ENCODE measurements around the gene FBN1. TPM values are rescaled to one million over a fixed set of nuclear protein-coding genes. Genes with fewer than 3 reads are reported as not detected.
A peak's percentile ranks its signal among the peaks of the same experiment; 100 is the strongest.

The FBN1 gene
- total RNA-seq, 1 donor from 2014 or later, result 164 TPM

- no peaks in the 10 kb centered on the region for H3K27me3 ChIP-seq
- H3K4me1 ChIP-seq, result peaks cover 0 to 61% of the 10 kb centered on the region in 2 donors
- peak overlapping the region; percentile 19 to 60 for H3K27ac ChIP-seq
- no peaks in the 10 kb centered on the region for H3K9me3 ChIP-seq
- H3K36me3 ChIP-seq, result peaks cover under 1 to 22% of the 10 kb centered on the region in 2 donors
- intact Hi-C loops (cut with DNase I), result loop anchor here (10.0 kb wide), 1 partner anchor 230 kb away; the partner anchor contains the start of gene FBN1
- no peak overlapping the region for H3K4me3 ChIP-seq
- DNase-seq (ENCODE audit: low spot score in 2 of 2), result no peak
- no peak for TF ChIP-seq CTCF (IDR thresholded peaks at IDR 0.05)
These were observed 230.2 kb downstream of the FBN1 start for GRCh38 chr15:48415036-48415886.

GRCh38 chr15:48414015-48414414 lies 231.5 kb downstream of the FBN1 start:
- no peaks in the 10 kb centered on the region for H3K27me3 ChIP-seq
- intact Hi-C loops (cut with DNase I), result loop anchor here (1.0 to 10.0 kb wide), 3 partner anchors 22 to 231 kb away; partner anchors contain the start of gene FBN1
- H3K4me3 ChIP-seq, result no peak overlapping the region
- peaks cover 0 to 49% of the 10 kb centered on the region in 2 donors for H3K4me1 ChIP-seq
- H3K9me3 ChIP-seq, result no peaks in the 10 kb centered on the region
- DNase-seq (ENCODE audit: low spot score in 2 of 2), result peak in 1 of 2 donors; percentile 88
- no peak for TF ChIP-seq CTCF (IDR thresholded peaks at IDR 0.05)
- peaks cover 5 to 24% of the 10 kb centered on the region in 2 donors for H3K36me3 ChIP-seq
- H3K27ac ChIP-seq, result peak overlapping the region; percentile 70 to 81

- no peak for TF ChIP-seq CTCF (IDR thresholded peaks at IDR 0.05)
- Histone ChIP-seq H3K27ac (peak overlapping the region; percentile 70 to 81), H3K4me3 (no peak overlapping the region), H3K4me1 (peaks cover 0 to 42% of the 10 kb centered on the region in 2 donors), H3K36me3 (peaks cover 5 to 24% of the 10 kb centered on the region in 2 donors), H3K9me3 (no peaks in the 10 kb centered on the region), H3K27me3 (no peaks in the 10 kb centered on the region)
- no peak for DNase-seq (ENCODE audit: low spot score in 2 of 2)
- intact Hi-C loops (cut with DNase I), result loop anchor here (10.0 kb wide), 1 partner anchor 231 kb away; the partner anchor contains the start of gene FBN1
These were observed 232.2 kb downstream of the FBN1 start for GRCh38 chr15:48413304-48413703.

- no peak for TF ChIP-seq CTCF (IDR thresholded peaks at IDR 0.05)
- peaks cover 5 to 21% of the 10 kb centered on the region in 2 donors for H3K36me3 ChIP-seq
- H3K4me3 ChIP-seq, result peak overlapping the region in 1 of 2 donors; percentile 14
- H3K27me3 ChIP-seq, result no peaks in the 10 kb centered on the region
- H3K4me1 ChIP-seq, result peaks cover 0 to 39% of the 10 kb centered on the region in 2 donors
- no peaks in the 10 kb centered on the region for H3K9me3 ChIP-seq
- intact Hi-C loops (cut with DNase I), result loop anchor here (1.0 to 10.0 kb wide), 2 partner anchors 80 to 233 kb away; partner anchors contain the start of gene FBN1
- DNase-seq (ENCODE audit: low spot score in 2 of 2), result no peak
- H3K27ac ChIP-seq, result peak overlapping the region; percentile 70 to 81
These were observed 233.4 kb downstream of the FBN1 start for GRCh38 chr15:48411971-48412591.

GRCh38 chr15:48409623-48410022 lies 235.9 kb downstream of the FBN1 start:
- Histone ChIP-seq H3K36me3 (peaks cover 5 to 14% of the 10 kb centered on the region in 2 donors), H3K4me1 (peaks cover 0 to 34% of the 10 kb centered on the region in 2 donors), H3K27ac (no peak overlapping the region), H3K4me3 (no peak overlapping the region), H3K27me3 (no peaks in the 10 kb centered on the region), H3K9me3 (no peaks in the 10 kb centered on the region)
- no peak for DNase-seq (ENCODE audit: low spot score in 2 of 2)
- intact Hi-C loops (cut with DNase I), result loop anchor here (10.0 kb wide), 1 partner anchor 235 kb away; the partner anchor contains the start of gene FBN1
- no peak for TF ChIP-seq CTCF (IDR thresholded peaks at IDR 0.05)
